ENCODE measurements around the gene MT2A. TPM values are rescaled to one million over a fixed set of nuclear protein-coding genes. Genes with fewer than 3 reads are reported as not detected.
"Not testable (repeated sequence)": the region's sequence is repeated elsewhere in the genome, so short reads cannot be mapped to it uniquely, and the experiment has no call there.

The MT2A gene
- total RNA-seq, 2 donors from 2014 or later = 643 to 1,788 TPM

- intact Hi-C loops (cut with DNase I) = no loop called here
- DNase-seq (ENCODE audit: low spot score) = no peak
Measured at GRCh38 chr16:56615353-56615752, 7.0 kb downstream of the MT2A start.

- intact Hi-C loops (cut with DNase I) = no loop called here
- no peak for DNase-seq (ENCODE audit: low spot score)
Measured at GRCh38 chr16:56616608-56617211, 8.3 kb downstream of the MT2A start.

- DNase-seq (ENCODE audit: low spot score) = peak; percentile 94
- intact Hi-C loops (cut with DNase I) = no loop called here
Measured at GRCh38 chr16:56617212-56618085, 9.1 kb downstream of the MT2A start.

- intact Hi-C loops (cut with DNase I) = no loop called here
Measured at GRCh38 chr16:56618138-56618537, 9.8 kb downstream of the MT2A start.

GRCh38 chr16:56620339-56620897, 12.0 kb downstream of the MT2A start:
- intact Hi-C loops (cut with DNase I) = no loop called here
- DNase-seq (ENCODE audit: low spot score) = peak; percentile 74

More at GRCh38 chr16:56618138-56618537, 9.8 kb downstream of the MT2A start:
- DNase-seq (ENCODE audit: low spot score) = no peak

GRCh38 chr16:56621665-56622445, 13.5 kb downstream of the MT2A start:
- DNase-seq (ENCODE audit: low spot score); intact Hi-C loops (cut with DNase I): not testable (repeated sequence)

GRCh38 chr16:56623184-56623583, 14.8 kb downstream of the MT2A start:
- intact Hi-C loops (cut with DNase I); DNase-seq (ENCODE audit: low spot score): not testable (repeated sequence)

- intact Hi-C loops (cut with DNase I) = no loop called here
- DNase-seq (ENCODE audit: low spot score) = no peak
Measured at GRCh38 chr16:56623637-56624036, 15.3 kb downstream of the MT2A start.

GRCh38 chr16:56625140-56625942, 17.0 kb downstream of the MT2A start, which contains the start of gene MT1E:
Gene MT1E, plus strand, starts transcription at chr16:56625781. Its CDS starts 71 bp downstream, at chr16:56625852.
- peak; percentile 94 for DNase-seq (ENCODE audit: low spot score)

GRCh38 chr16:56625943-56626654, 17.7 kb downstream of the MT2A start:
- intact Hi-C loops (cut with DNase I) = no loop called here
- peak; percentile 94 for DNase-seq (ENCODE audit: low spot score)

More at GRCh38 chr16:56625140-56625942, 17.0 kb downstream of the MT2A start, which contains the start of gene MT1E:
- intact Hi-C loops (cut with DNase I) = no loop called here

- intact Hi-C loops (cut with DNase I) = no loop called here
- no peak for DNase-seq (ENCODE audit: low spot score)
Measured at GRCh38 chr16:56626685-56627084, 18.3 kb downstream of the MT2A start.

GRCh38 chr16:56628486-56629350, 20.3 kb downstream of the MT2A start:
- intact Hi-C loops (cut with DNase I) = no loop called here
- DNase-seq (ENCODE audit: low spot score) = peak; percentile 38

- no peak for DNase-seq (ENCODE audit: low spot score)
- intact Hi-C loops (cut with DNase I) = no loop called here
Measured at GRCh38 chr16:56629531-56629930, 21.1 kb downstream of the MT2A start.

GRCh38 chr16:56630134-56630533, 21.8 kb downstream of the MT2A start:
- DNase-seq (ENCODE audit: low spot score) = no peak
- intact Hi-C loops (cut with DNase I) = no loop called here

GRCh38 chr16:56631197-56631596, 22.8 kb downstream of the MT2A start:
- no peak for DNase-seq (ENCODE audit: low spot score)
- intact Hi-C loops (cut with DNase I) = no loop called here

- intact Hi-C loops (cut with DNase I) = no loop called here
- DNase-seq (ENCODE audit: low spot score) = no peak
Measured at GRCh38 chr16:56631832-56632155, 23.4 kb downstream of the MT2A start.

- peak; percentile 94 for DNase-seq (ENCODE audit: low spot score)
Measured at GRCh38 chr16:56632156-56632847, 23.9 kb downstream of the MT2A start, which contains the start of gene MT1M. Gene MT1M, plus strand, starts transcription at chr16:56632659. Its CDS starts 73 bp downstream, at chr16:56632732.

More at GRCh38 chr16:56632156-56632847, 23.9 kb downstream of the MT2A start, which contains the start of gene MT1M:
- intact Hi-C loops (cut with DNase I) = no loop called here

All from posterior vena cava (tissue), 2 donors.